ENCODE measurements around the gene SLIT1.
A peak's percentile ranks its signal among the peaks of the same experiment; 100 is the strongest.

SLIT1 gene

DNA sequence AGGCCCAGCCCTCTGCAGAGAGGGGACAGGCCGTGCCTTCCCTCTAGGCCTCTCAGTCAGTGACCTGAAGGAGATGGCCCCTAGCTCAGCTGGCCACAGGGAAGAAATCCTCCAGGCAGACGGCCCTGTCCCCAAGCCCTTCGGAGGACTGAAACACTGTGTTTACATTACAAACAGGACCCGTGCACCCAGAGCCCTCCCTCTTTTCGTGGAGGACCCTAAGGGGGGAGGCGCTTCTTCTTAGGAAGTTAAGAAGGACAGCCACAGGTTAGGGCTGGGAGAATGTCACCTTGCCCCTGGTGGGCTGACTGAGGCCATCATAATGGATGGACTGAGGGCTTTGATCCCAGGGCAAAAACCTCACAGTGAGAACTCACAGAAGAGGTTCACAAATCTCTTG is 154.9 kb downstream of the SLIT1 start:
- DNase-seq (ENCODE audit: extremely low read depth in 1 of 2, low read depth in 1 of 2), result no peak

DNA sequence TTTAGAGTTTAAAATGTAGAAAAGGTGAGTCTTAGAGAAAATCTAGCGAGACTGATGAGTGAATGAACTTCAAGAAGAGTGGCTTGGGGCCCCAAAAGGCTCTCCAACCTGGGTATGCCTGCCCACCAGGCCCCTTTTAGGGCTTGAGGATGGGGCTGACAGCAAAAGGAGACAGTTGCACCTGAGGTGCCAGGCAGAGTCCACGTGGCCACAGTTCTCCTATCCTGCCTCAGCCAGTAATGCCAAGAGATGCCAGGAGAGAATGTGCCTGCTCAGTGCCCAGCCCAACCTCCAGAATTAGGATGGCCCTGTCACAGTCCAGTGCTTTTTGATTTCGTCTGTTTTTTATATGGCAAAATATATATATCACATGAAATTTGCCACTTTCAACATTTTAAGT is 156.5 kb downstream of the SLIT1 start:
- DNase-seq (ENCODE audit: extremely low read depth in 1 of 2, low read depth in 1 of 2), result no peak

DNA sequence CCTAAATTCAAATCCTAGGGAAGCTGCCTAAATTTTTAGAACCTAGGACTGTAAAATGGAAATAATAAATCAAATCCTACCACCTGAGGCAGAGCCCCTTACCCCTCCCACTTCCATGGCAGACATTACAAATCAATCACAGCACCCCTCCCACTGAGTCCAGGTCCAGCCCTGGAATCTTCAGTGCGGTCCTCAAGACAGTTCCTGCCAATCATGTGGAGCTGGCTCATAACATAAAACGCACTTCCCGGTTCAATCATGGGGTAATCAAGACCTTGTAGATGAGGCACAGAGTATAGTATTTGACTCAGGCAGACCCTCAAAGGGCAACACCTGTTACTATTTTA is 157.0 kb downstream of the SLIT1 start:
- no peak for DNase-seq (ENCODE audit: extremely low read depth in 1 of 2, low read depth in 1 of 2)

DNA sequence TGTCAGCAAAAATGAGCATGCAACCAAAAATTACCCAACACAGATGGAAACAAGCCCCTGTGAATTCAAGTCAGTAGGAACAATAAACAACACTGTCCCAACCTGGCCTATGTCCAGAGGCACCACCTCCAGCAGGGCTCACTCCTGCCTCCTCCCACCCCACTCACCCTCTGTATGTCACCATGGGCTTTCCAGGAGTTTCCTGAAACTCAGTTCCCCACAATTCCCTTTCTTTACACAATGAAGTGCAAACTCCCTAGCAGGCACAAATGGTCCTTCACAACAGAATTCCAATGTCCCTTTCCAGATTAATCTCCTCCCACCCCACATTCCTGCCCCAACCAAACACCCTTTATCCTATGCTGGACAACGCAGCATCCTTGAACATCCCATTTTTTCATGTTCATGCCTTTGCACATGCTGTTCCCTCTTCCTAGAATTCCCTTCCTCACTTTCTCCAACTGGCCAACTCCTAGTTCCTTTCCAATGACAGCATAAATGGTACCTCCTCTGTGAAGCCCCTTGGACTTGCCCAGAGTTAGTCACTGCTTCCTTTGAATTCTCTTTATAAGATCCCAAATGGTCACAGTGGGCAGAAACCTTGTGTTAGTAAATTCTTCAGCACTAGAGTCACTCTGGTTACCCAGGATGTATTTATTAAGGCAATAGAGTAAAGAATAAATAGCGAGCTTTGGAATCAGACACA is 157.5 kb downstream of the SLIT1 start:
- no peak for DNase-seq (ENCODE audit: extremely low read depth in 1 of 2, low read depth in 1 of 2)

GRCh38 chr10:97025613-97026242 is 160.0 kb downstream of the SLIT1 start:
- DNase-seq (ENCODE audit: extremely low read depth in 1 of 2, low read depth in 1 of 2), result peak in 1 of 2 donors; percentile 31

- no peak for DNase-seq (ENCODE audit: extremely low read depth in 1 of 2, low read depth in 1 of 2)
Observed at GRCh38 chr10:97024168-97025073, 161.3 kb downstream of the SLIT1 start.

GRCh38 chr10:97023401-97024167 is 162.2 kb downstream of the SLIT1 start:
- no peak for DNase-seq (ENCODE audit: extremely low read depth in 1 of 2, low read depth in 1 of 2)

- no peak for DNase-seq (ENCODE audit: extremely low read depth in 1 of 2, low read depth in 1 of 2)
Observed at GRCh38 chr10:97022616-97023015, 163.1 kb downstream of the SLIT1 start.

GRCh38 chr10:97020452-97021400 is 165.0 kb downstream of the SLIT1 start:
- no peak for DNase-seq (ENCODE audit: extremely low read depth in 1 of 2, low read depth in 1 of 2)

DNA sequence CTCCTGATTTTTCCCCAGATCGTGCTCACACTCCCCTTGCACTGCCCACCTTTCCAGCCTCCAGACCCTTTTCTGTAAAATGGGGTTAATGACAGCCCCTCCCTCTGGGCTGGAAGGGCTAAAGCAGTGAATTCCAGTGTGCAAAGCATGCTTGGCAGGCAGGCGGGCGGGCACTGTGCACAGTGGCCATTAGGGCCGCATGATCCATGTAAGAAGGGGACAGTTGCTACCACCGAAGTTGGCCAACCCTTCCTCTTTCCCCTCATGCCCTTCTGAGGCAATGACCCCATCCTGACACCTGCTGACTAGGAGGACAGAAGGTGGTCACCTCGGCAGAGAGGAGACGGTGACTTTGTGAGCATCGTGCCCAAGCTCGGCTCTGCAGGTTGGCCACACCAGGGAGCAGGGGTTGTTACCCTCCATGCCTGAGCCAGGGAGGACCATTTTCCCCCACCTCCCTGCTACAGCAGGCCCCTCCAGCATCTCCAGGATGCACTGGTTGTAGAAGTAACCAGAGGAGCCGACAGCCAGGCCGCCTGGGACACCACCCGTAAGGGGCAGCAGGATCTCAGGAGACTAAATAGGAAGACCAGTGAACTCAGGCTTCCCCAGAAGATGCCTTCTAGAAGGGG is 166.4 kb downstream of the SLIT1 start:
- no peak for DNase-seq (ENCODE audit: extremely low read depth in 1 of 2, low read depth in 1 of 2)

DNA sequence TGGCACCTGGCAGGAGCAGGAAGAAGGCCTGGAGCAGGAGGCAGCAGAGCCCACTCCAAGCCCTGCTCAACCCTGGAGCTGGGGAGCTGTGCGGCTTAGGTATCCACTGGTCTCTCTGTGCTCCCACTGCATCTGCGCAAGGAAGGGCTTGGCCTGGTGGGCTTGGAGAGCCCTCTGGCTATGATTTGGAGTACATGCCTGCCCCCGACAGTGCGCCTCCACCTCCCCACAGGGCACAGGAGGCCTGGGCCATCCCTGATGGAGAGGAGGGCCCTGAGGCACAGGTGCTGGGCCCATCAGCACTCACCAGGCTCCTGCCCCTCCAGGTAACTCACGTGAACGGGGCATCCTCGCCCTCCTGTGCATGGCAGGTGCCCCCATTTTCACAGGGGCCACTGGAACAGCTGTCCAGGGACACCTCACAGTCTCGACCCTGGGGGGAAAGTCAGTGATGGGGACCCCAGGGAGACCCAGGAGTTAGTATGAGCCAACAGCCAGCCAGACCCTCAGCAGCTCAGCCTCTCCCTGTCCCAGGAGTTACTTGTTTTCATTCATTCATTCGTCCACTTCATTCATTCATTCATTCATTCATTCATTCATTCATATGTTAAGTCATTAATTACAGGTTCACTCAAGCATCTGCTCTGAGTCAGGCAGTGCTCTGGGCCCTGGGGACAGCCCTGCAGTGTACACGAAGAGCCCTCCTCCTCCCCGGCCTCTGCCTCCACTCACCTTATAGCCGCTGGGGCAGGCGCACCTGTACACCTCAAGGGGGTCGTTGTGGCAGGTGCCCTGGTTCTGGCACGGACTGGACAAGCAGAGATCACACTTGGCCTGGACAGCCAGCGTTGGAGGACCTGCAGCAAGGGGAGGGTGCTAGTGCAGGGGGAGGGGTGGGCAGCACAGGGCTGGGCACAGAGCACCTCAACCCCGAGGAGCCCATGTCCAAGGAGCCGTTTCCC is 167.2 kb downstream of the SLIT1 start:
- DNase-seq (ENCODE audit: extremely low read depth in 1 of 2, low read depth in 1 of 2), result no peak

GRCh38 chr10:97017474-97017903 is 168.3 kb downstream of the SLIT1 start:
- no peak for DNase-seq (ENCODE audit: extremely low read depth in 1 of 2, low read depth in 1 of 2)

DNA sequence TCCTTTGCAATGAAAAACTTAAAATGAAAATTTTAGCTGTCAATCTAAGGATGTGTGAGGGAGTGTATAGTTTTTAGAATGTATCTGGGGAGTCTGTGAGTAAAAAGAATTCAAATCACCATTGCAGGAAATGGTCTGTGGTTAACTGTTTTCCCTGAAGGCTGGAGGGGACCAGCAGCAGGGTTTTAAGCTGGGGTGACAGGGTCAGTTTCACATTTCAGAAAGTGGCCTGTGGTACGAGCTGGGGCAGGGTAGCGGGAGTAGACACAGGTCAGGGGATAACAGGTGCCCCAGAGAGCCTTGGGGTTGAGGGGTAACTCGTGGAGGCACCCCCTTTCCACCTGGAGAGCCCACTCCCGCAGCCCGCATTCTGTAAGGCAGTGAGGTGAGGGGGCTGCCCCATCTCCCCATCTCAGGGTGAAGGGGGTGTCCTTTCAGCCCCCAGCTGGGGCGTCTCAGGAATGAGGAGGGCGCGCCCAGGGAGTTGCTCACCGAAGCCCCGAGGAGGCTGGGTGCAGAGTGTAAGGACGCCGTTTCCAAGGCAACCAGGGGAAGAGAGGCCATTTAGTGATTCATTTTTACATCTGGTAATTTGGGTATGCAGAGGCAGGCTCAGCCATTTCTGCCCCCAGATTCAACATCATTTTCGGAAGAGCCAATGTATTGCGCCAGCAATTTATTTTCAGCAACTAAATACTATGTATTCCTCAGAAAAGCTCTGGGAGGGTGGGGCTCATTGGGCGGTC is 168.9 kb downstream of the SLIT1 start:
- DNase-seq (ENCODE audit: extremely low read depth in 1 of 2, low read depth in 1 of 2), result peak; percentile 30 to 36

GRCh38 chr10:97015240-97015639 is 170.5 kb downstream of the SLIT1 start:
- DNase-seq (ENCODE audit: extremely low read depth in 1 of 2, low read depth in 1 of 2), result no peak

GRCh38 chr10:97013983-97014382 is 171.8 kb downstream of the SLIT1 start:
- DNase-seq (ENCODE audit: extremely low read depth in 1 of 2, low read depth in 1 of 2), result no peak

- DNase-seq (ENCODE audit: extremely low read depth in 1 of 2, low read depth in 1 of 2), result no peak
Observed at GRCh38 chr10:97013568-97013967, 172.2 kb downstream of the SLIT1 start.

- no peak for DNase-seq (ENCODE audit: extremely low read depth in 1 of 2, low read depth in 1 of 2)
Observed at GRCh38 chr10:97012470-97012869, 173.3 kb downstream of the SLIT1 start.

- DNase-seq (ENCODE audit: extremely low read depth in 1 of 2, low read depth in 1 of 2), result no peak
Observed at GRCh38 chr10:97011397-97011796, 174.4 kb downstream of the SLIT1 start.
